D721Med (cell line): ENCODE results near the gene HNF1A.
"Not testable (repeated sequence)": the region's sequence is repeated elsewhere in the genome, so short reads cannot be mapped to it uniquely, and the experiment has no call there.

Experiments used
- DNase-seq: peaks from one replicate; pipeline ENCODE4 v3.0.0; 2011; ENCODE audit warnings: low spot score; ENCODE audit not compliant: insufficient read length
- FAIRE-seq: peaks from 2 replicates; lab custom pipeline; 2011; peaks lifted over from hg19 to GRCh38; lab: Jason Lieb, UNC
- TF ChIP-seq, protein P1 (sequence below): IDR thresholded peaks from 2 replicates; pipeline ENCODE4 v1.5.1; 2012; ENCODE audit warnings: mild to moderate bottlenecking, control low read depth; ENCODE audit not compliant: insufficient read depth; ENCODE audit errors: missing control alignments

The HNF1A gene

DNA sequence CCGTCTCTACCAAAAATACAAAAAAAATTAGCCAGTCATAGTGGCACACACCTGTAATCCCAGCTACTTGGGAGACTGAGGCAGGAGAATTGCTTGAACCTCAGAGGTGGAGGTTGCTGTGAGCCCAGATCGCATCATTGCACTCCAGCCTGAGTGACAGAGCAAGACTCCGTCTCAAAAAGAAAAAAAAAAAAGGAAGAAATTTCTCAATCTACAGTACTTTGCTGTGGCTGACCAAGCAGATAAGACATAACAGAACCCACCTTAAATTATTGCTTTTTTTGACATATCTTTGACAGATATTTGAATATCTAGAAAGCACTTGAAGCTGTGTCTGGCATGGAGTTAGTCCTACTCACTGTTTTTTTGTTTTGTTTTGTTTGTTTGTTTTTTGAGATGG, 34.9 kb upstream of the HNF1A start:
- FAIRE-seq (no peak), DNase-seq (no peak)
- TF ChIP-seq, protein P1, sequence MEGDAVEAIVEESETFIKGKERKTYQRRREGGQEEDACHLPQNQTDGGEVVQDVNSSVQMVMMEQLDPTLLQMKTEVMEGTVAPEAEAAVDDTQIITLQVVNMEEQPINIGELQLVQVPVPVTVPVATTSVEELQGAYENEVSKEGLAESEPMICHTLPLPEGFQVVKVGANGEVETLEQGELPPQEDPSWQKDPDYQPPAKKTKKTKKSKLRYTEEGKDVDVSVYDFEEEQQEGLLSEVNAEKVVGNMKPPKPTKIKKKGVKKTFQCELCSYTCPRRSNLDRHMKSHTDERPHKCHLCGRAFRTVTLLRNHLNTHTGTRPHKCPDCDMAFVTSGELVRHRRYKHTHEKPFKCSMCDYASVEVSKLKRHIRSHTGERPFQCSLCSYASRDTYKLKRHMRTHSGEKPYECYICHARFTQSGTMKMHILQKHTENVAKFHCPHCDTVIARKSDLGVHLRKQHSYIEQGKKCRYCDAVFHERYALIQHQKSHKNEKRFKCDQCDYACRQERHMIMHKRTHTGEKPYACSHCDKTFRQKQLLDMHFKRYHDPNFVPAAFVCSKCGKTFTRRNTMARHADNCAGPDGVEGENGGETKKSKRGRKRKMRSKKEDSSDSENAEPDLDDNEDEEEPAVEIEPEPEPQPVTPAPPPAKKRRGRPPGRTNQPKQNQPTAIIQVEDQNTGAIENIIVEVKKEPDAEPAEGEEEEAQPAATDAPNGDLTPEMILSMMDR = no peak

DNA sequence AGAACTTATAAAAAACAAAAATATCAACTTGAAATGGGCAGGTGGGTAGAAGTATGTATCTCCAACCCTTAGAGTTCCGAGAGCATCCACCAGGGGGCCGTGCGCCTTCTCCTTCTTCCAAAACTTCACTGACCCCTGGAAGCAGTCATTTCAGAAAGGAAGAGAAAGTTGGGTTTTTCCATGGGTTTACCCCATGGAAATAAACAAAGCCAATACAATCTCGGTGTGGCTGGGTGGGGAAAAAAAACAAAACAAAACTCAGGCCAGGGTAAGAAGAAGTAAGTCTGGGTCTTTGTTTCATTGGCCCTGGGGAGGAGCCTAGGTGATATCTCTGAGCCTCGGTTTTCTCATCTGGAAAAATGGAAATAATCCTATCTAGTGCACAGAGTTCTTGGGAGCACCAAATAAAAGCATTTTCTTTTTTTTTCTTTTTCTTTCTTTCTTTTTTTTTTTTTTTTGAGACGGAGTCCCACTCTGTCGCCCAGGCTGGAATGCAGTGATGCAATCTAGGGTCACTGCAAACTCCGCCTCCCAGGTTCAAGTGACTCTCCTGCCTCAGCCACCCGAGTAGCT, 33.6 kb upstream of the HNF1A start:
- TF ChIP-seq, protein P1 = peak; percentile 44
- DNase-seq = no peak
- FAIRE-seq = no peak

DNA sequence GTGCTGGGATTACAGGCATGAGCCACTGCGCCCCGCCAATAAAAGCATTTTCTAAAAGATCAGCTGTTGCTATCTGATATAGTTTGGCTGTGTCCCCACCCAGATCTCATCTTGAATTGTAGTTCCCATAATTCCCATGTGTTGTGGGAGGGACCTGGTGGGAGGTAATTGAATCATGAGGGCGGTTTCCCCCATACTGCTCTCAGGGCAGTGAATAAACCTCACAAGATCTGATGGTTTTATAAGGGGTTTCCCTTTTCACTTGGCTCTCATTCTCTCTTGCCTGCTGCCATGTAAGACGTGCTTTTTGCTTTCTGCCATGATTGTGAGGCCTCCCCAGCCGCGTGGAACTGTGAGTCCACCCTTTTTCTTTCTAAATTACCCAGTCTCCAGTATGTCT, 32.8 kb upstream of the HNF1A start:
- not testable (repeated sequence) for FAIRE-seq, DNase-seq

DNA sequence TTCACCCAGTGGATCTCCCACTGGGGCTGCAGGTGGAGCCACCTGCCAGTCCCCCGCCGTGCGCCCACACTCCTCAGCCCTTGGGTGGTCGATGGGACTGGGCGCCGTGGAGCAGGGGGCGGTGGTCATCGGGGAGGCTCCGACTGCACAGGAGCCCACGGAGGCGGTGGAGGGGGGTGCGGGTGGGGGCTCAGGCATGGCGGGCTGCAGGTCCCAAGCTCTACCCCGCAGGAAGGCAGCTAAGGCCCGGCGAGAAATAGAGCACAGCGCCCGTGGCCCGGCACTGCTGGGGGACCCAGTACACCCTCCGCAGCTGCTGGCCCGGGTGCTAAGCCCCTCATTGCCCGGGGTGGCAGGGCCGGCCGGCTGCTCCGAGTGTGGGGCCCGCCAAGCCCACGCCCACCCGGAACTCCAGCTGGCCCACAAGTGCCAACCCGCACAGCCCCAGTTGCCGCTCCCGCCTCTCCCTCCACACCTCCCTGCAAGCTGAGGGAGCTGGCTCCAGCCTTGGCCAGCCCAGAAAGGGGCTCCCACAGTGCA, 28.0 kb upstream of the HNF1A start:
- not testable (repeated sequence) for DNase-seq, FAIRE-seq

DNA sequence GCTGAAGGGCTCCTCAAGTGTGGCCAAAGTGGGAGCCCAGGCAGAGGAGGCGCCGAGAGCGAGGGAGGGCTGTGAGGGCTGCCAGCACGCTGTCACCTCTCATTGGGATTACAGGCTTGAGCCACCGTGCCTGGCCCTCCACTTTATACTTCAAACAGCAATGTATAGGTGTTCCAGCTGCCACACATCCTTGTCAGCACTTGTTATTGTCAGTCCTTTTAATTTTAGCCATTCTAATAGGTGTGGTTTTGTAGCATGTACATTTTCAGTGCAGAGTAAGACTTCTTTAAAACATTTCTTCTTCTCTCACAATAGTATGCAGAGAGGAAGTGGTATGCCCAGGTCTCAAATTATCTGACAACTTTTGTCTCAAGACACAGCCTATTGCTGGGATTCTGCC, 27.5 kb upstream of the HNF1A start:
- DNase-seq = no peak
- TF ChIP-seq, protein P1 = no peak
- no peak for FAIRE-seq

DNA sequence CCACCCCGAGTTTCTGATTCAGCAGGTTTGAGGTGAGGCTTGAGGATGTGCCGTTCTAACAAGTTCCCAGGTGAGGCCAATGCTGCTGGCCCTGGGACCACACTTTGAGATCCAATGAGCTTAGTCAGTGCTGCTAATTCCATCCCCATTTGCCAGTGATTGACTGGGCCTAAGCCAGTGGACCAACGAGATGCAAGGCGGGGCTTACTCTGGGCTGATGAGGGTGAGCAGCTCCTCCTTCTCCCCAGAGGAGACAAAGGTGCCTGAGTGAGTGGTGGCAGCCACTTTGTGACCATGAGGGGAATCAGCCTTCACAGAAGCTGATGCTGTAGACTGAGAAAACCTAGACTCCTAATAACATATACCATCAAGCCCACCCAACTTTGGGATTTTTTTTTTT, 23.1 kb upstream of the HNF1A start:
- no peak for FAIRE-seq
- DNase-seq = no peak
- TF ChIP-seq, protein P1 = no peak

DNA sequence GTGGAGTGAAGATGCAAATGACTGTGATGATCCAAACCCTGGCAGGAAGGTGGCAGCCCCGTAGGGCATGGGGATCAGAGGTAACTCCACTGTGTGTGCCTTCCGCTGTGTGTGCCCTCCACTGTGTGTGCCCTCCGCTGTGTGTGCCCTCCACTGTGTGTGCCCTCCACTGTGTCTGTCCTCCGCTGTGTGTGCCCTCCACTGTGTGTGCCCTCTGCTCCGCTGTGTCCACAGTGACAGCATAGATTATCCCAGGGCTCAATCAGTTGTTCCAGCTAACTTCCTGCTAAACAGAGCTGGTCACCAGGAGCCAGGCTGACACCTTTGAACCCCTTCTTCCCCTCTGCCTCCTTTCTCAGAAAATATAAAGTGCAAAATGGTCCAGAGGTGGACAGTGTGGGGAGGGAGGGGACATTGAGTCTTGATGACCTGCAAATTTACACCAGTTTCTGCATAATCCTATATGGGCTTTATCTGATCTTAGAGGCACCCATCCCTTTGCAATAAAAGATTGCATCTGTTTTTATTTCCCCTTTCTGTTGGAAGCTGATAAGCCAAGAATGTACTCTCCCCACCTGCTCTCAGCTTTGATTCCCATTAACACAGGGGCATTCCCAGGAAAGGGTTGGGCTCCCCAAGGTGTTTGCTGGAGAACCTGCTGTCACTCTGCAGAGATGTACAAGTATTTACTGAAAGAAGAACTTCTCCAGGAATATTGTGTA, 21.6 kb upstream of the HNF1A start:
- no peak for DNase-seq
- TF ChIP-seq, protein P1 = no peak
- no peak for FAIRE-seq
